ENCODE data around the gene CNTN6.

DNA sequence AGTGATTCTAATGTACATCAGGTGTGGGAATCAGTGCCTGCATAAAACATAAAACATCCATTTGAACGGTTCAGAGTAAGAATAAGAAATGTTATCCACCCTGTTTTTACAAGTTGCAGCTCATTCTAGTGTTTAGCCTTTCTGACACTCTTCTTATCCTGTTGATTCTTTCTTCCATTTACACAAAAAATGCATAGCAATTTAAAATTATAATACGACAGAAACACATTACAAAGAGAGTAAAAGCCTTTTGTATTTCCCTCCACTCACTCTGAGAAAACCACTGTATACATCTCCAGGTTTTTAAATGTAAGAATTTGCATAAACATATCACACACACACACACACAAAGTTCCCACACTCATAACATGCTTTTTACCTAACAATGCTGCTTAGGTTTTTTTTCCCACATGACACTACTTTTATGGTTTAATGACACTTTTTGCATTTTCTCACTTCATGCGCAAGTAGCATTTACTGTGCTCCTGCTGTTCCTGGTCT, 199.8 kb downstream of the CNTN6 start:
- TF ChIP-seq, protein P1, sequence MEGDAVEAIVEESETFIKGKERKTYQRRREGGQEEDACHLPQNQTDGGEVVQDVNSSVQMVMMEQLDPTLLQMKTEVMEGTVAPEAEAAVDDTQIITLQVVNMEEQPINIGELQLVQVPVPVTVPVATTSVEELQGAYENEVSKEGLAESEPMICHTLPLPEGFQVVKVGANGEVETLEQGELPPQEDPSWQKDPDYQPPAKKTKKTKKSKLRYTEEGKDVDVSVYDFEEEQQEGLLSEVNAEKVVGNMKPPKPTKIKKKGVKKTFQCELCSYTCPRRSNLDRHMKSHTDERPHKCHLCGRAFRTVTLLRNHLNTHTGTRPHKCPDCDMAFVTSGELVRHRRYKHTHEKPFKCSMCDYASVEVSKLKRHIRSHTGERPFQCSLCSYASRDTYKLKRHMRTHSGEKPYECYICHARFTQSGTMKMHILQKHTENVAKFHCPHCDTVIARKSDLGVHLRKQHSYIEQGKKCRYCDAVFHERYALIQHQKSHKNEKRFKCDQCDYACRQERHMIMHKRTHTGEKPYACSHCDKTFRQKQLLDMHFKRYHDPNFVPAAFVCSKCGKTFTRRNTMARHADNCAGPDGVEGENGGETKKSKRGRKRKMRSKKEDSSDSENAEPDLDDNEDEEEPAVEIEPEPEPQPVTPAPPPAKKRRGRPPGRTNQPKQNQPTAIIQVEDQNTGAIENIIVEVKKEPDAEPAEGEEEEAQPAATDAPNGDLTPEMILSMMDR (optimal IDR thresholded peaks at IDR 0.05 in 1 of 3, IDR thresholded peaks at IDR 0.05 in 1 of 3, conservative IDR thresholded peaks at IDR 0.05 in 1 of 3; ENCODE audit: extremely low read depth in 1 of 3, insufficient read depth in 2 of 3, low read length in 3 of 3): no peak
- TF ChIP-seq EZH2 (IDR thresholded peaks at IDR 0.05; ENCODE audit: low read length): no peak

All from keratinocyte (primary cell).